HepG2 (cell line): ENCODE data around the gene TNFRSF6B. TPM values are rescaled to one million over a fixed set of nuclear protein-coding genes. Genes with fewer than 3 reads are reported as not detected.
A peak's percentile ranks its signal among the peaks of the same experiment; 100 is the strongest.

ENCODE experiments used
- BHLHE40 ChIP-seq: IDR thresholded peaks from 2 replicates; pipeline ENCODE4 v1.6.1; 2011; ENCODE audit warnings: low read length, improper control_type of control experiment
- CBFB ChIP-seq: sonication (generic); formaldehyde crosslinking; IDR thresholded peaks from 2 replicates; pipeline ENCODE4 v1.4.0; 2020; ENCODE audit warnings: missing genetic modification reagents
- ERF ChIP-seq: IDR thresholded peaks from 2 replicates; pipeline ENCODE4 v1.6.1; 2018; ENCODE audit warnings: missing biosample characterization, missing genetic modification reagents
- HHEX ChIP-seq: IDR thresholded peaks from 2 replicates; pipeline ENCODE4 v1.6.1; 2016; ENCODE audit warnings: control low read depth
- HOXA5 ChIP-seq: sonication (generic); formaldehyde crosslinking; IDR thresholded peaks from 2 replicates; pipeline ENCODE4 v1.4.0; 2020; ENCODE audit warnings: missing genetic modification reagents
- KLF6 ChIP-seq: IDR thresholded peaks from 2 replicates; pipeline ENCODE4 v1.8.0; 2016; ENCODE audit warnings: missing biosample characterization, missing genetic modification reagents
- SATB2 ChIP-seq: sonication (generic); formaldehyde crosslinking; IDR thresholded peaks from 2 replicates; pipeline ENCODE4 v1.5.0; 2020; ENCODE audit warnings: missing genetic modification reagents
- SP5 ChIP-seq: IDR thresholded peaks from 2 replicates; pipeline ENCODE4 v1.6.1; 2016; ENCODE audit warnings: low read depth, borderline replicate concordance
- SUZ12 ChIP-seq: fragments of 150-350 bp; IDR thresholded peaks from 2 replicates; pipeline ENCODE4 v1.6.1; 2014; ENCODE audit warnings: low read depth, low read length
- THAP11 ChIP-seq: IDR thresholded peaks from 2 replicates; pipeline ENCODE4 v1.6.1; 2016; ENCODE audit warnings: missing biosample characterization, missing genetic modification reagents
- TSC22D2 ChIP-seq: sonication (generic); formaldehyde crosslinking; IDR thresholded peaks from 2 replicates; pipeline ENCODE4 v1.5.1; 2020; ENCODE audit warnings: missing genetic modification reagents, mild to moderate bottlenecking, borderline replicate concordance
- ZC3H13 ChIP-seq: sonication (generic); formaldehyde crosslinking; IDR thresholded peaks from 2 replicates; pipeline ENCODE4 v1.8.1; 2023; ENCODE audit warnings: mild to moderate bottlenecking, missing genetic modification reagents, moderate library complexity
- ZFYVE20 ChIP-seq: sonication (generic); formaldehyde crosslinking; IDR thresholded peaks from 2 replicates; pipeline ENCODE4 v1.8.0; 2023; ENCODE audit warnings: low read depth, mild to moderate bottlenecking, moderate library complexity, missing genetic modification reagents, borderline replicate concordance
- ZNF446 ChIP-seq: sonication (generic); formaldehyde crosslinking; IDR thresholded peaks from 2 replicates; pipeline ENCODE4 v1.5.0; 2020; ENCODE audit warnings: mild to moderate bottlenecking, missing genetic modification reagents
- ZNF589 ChIP-seq: sonication (generic); formaldehyde crosslinking; conservative IDR thresholded peaks from 2 replicates; pipeline ENCODE4 v1.8.0; 2022; ENCODE audit warnings: mild to moderate bottlenecking, moderate library complexity, missing genetic modification reagents
- ZNF703 ChIP-seq: sonication (generic); formaldehyde crosslinking; IDR thresholded peaks from 2 replicates; pipeline ENCODE4 v1.5.1; 2020; ENCODE audit warnings: missing genetic modification reagents, mild to moderate bottlenecking, moderate library complexity, borderline replicate concordance
- ZNF724P ChIP-seq: sonication (generic); formaldehyde crosslinking; IDR thresholded peaks from 2 replicates; pipeline ENCODE4 v1.8.0; 2022; ENCODE audit warnings: missing genetic modification reagents, borderline replicate concordance
- polyA plus RNA-seq, 8 experiments: library from polyadenylated mRNA; depleted of rRNA in 3 of 8; stranded (reverse) in 7 of 8; unstranded in 1 of 8; fragments of >200 nt; fragmentation: Illumina TruSeq in 4 of 8; extraction: Trizol in 4 of 8; gene quantifications; 2 replicates each; pipeline versions ENCODE4 v1.2.1 to v1.2.3, GENCODE V29; 2011 to 2016; ENCODE audit warnings: low read depth in 4 of 8, missing spikeins in 1 of 8, mixed read lengths in 1 of 8; ENCODE audit not compliant: insufficient read depth in 1 of 8
- total RNA-seq, 5 experiments: library from RNA; depleted of rRNA; stranded (reverse); fragments of >200 nt; fragmentation: Illumina TruSeq; extraction: Trizol; gene quantifications; 2 replicates each; pipeline ENCODE4 v1.2.3, GENCODE V29; 2016; ENCODE audit warnings: low read depth in 1 of 5
- TF ChIP-seq, protein P1 (sequence below): sonication (generic); formaldehyde crosslinking; IDR thresholded peaks from 2 replicates; pipeline ENCODE4 v1.4.0; 2020; ENCODE audit warnings: mild to moderate bottlenecking, missing genetic modification reagents
- TF ChIP-seq, protein P2 (sequence below): sonication (generic); formaldehyde crosslinking; IDR thresholded peaks from 2 replicates; pipeline ENCODE4 v1.4.0; 2020; ENCODE audit warnings: mild to moderate bottlenecking, low read depth, missing genetic modification reagents
- TF ChIP-seq, protein P3 (sequence below): sonication (generic); formaldehyde crosslinking; IDR thresholded peaks from 2 replicates; pipeline ENCODE4 v1.5.0; 2020; ENCODE audit warnings: mild to moderate bottlenecking, low read depth, missing genetic modification reagents, borderline replicate concordance
- TF ChIP-seq, protein P4 (sequence below): sonication (generic); formaldehyde crosslinking; IDR thresholded peaks from 2 replicates; pipeline ENCODE4 v1.4.0; 2020; ENCODE audit warnings: missing genetic modification reagents
- TF ChIP-seq, protein P5 (sequence below): sonication (generic); formaldehyde crosslinking; IDR thresholded peaks from 2 replicates; pipeline ENCODE4 v1.5.0; 2020; ENCODE audit warnings: missing genetic modification reagents, mild to moderate bottlenecking, borderline replicate concordance

TNFRSF6B gene
- total and polyA plus RNA-seq, 2 of the 13 experiments (the other 11 are each of a cell fraction or from before 2014, with no cell fraction given): 0.24 TPM; not detected in 1

DNA sequence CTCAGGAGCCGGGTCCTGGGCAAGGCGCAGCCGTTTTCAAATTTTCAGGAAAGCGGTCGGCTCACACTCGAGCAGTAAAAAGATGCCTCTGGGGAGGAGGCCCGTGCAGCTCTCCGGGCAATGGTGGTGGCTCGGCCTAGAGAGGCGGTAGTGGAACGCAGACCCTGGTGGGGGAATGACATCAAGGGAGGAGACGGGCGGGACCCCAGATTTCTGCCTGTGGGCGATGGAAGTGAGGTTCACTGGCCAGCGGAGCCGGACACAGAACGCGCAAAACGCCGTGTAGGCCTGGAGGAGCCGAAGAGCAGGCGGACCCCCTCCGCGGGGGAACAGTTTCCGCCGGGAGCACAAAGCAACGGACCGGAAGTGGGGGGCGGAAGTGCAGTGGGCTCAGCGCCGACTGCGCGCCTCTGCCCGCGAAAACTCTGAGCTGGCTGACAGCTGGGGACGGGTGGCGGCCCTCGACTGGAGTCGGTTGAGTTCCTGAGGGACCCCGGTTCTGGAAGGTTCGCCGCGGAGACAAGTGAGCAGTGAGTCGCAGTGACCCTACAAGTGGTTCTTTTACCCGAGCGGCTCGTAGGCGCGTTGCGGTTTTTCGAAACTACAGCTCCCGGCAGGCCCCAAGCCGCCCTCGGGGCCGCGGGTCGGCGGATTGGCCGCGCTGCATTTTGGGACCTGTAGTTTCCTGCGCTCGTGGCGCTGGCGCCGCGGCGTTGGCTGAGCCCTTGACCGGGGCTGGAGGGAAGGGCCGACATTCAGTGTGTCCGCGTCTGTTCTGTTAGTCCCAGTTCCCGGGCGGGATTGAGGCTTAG, 38.3 kb upstream of the TNFRSF6B start, which contains the start of gene RTEL1 (continued):
- TF ChIP-seq TSC22D2 (CRISPR knock-in tag): peak; percentile 94
- TF ChIP-seq THAP11 (CRISPR knock-in tag): peak; percentile 99
- TF ChIP-seq ZC3H13 (CRISPR knock-in tag): peak; percentile 73; the same call in 1 of the 2 replicates
- TF ChIP-seq SUZ12: peak; percentile 99
- peak; percentile 96 for TF ChIP-seq SATB2 (CRISPR knock-in tag)
- TF ChIP-seq KLF6 (CRISPR knock-in tag): 0 out of 2 replicates have a peak, but pooled peaks have one; percentile 58
- peak; percentile 91 for TF ChIP-seq ERF (CRISPR knock-in tag)
- TF ChIP-seq, protein P1, sequence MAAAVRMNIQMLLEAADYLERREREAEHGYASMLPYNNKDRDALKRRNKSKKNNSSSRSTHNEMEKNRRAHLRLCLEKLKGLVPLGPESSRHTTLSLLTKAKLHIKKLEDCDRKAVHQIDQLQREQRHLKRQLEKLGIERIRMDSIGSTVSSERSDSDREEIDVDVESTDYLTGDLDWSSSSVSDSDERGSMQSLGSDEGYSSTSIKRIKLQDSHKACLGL: peak; percentile 94
- TF ChIP-seq, protein P2, sequence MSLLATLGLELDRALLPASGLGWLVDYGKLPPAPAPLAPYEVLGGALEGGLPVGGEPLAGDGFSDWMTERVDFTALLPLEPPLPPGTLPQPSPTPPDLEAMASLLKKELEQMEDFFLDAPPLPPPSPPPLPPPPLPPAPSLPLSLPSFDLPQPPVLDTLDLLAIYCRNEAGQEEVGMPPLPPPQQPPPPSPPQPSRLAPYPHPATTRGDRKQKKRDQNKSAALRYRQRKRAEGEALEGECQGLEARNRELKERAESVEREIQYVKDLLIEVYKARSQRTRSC (CRISPR knock-in tag): peak; percentile 62
- TF ChIP-seq SP5 (CRISPR knock-in tag): peak; percentile 35; the same call in 1 of the 2 replicates
- peak; percentile 91; the same call in 1 of the 2 replicates for TF ChIP-seq ZFYVE20
- peak; percentile 94; the same call in 1 of the 2 replicates for TF ChIP-seq ZNF703 (CRISPR knock-in tag)
- TF ChIP-seq, protein P3, sequence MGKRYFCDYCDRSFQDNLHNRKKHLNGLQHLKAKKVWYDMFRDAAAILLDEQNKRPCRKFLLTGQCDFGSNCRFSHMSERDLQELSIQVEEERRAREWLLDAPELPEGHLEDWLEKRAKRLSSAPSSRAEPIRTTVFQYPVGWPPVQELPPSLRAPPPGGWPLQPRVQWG (CRISPR knock-in tag): no peak
- peak; percentile 98 for TF ChIP-seq HOXA5 (CRISPR knock-in tag)
- TF ChIP-seq CBFB (CRISPR knock-in tag): peak; percentile 99
- no peak for TF ChIP-seq ZNF589 (CRISPR knock-in tag)
- TF ChIP-seq HHEX (CRISPR knock-in tag): peak; percentile 54
- TF ChIP-seq, protein P4, sequence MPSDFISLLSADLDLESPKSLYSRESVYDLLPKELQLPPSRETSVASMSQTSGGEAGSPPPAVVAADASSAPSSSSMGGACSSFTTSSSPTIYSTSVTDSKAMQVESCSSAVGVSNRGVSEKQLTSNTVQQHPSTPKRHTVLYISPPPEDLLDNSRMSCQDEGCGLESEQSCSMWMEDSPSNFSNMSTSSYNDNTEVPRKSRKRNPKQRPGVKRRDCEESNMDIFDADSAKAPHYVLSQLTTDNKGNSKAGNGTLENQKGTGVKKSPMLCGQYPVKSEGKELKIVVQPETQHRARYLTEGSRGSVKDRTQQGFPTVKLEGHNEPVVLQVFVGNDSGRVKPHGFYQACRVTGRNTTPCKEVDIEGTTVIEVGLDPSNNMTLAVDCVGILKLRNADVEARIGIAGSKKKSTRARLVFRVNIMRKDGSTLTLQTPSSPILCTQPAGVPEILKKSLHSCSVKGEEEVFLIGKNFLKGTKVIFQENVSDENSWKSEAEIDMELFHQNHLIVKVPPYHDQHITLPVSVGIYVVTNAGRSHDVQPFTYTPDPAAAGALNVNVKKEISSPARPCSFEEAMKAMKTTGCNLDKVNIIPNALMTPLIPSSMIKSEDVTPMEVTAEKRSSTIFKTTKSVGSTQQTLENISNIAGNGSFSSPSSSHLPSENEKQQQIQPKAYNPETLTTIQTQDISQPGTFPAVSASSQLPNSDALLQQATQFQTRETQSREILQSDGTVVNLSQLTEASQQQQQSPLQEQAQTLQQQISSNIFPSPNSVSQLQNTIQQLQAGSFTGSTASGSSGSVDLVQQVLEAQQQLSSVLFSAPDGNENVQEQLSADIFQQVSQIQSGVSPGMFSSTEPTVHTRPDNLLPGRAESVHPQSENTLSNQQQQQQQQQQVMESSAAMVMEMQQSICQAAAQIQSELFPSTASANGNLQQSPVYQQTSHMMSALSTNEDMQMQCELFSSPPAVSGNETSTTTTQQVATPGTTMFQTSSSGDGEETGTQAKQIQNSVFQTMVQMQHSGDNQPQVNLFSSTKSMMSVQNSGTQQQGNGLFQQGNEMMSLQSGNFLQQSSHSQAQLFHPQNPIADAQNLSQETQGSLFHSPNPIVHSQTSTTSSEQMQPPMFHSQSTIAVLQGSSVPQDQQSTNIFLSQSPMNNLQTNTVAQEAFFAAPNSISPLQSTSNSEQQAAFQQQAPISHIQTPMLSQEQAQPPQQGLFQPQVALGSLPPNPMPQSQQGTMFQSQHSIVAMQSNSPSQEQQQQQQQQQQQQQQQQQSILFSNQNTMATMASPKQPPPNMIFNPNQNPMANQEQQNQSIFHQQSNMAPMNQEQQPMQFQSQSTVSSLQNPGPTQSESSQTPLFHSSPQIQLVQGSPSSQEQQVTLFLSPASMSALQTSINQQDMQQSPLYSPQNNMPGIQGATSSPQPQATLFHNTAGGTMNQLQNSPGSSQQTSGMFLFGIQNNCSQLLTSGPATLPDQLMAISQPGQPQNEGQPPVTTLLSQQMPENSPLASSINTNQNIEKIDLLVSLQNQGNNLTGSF (CRISPR knock-in tag): peak; percentile 91
- peak; percentile 33 for TF ChIP-seq BHLHE40
- TF ChIP-seq, protein P5, sequence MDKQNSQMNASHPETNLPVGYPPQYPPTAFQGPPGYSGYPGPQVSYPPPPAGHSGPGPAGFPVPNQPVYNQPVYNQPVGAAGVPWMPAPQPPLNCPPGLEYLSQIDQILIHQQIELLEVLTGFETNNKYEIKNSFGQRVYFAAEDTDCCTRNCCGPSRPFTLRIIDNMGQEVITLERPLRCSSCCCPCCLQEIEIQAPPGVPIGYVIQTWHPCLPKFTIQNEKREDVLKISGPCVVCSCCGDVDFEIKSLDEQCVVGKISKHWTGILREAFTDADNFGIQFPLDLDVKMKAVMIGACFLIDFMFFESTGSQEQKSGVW: peak; percentile 1; the same call in 1 of the 2 replicates
- TF ChIP-seq ZNF446 (CRISPR knock-in tag): peak; percentile 59; the same call in 1 of the 2 replicates
- TF ChIP-seq ZNF724P (CRISPR knock-in tag): peak; percentile 91
